ENCODE data around the gene LMBR1.
"Not testable (repeated sequence)": the region's sequence is repeated elsewhere in the genome, so short reads cannot be mapped to it uniquely, and the experiment has no call there.

The LMBR1 gene

GRCh38 chr7:156655983-156656382 lies 237.0 kb downstream of the LMBR1 start:
- no peak for DNase-seq (ENCODE audit: low read depth in 2 of 2)

GRCh38 chr7:156655251-156655650 lies 237.7 kb downstream of the LMBR1 start:
- no peak for DNase-seq (ENCODE audit: low read depth in 2 of 2)

- DNase-seq (ENCODE audit: low read depth in 2 of 2): no peak
Observed at GRCh38 chr7:156654511-156655234, 238.3 kb downstream of the LMBR1 start.

GRCh38 chr7:156652886-156653568 lies 240.0 kb downstream of the LMBR1 start:
- no peak for DNase-seq (ENCODE audit: low read depth in 2 of 2)

GRCh38 chr7:156651474-156651873 lies 241.5 kb downstream of the LMBR1 start:
- no peak for DNase-seq (ENCODE audit: low read depth in 2 of 2)

GRCh38 chr7:156650042-156650441 lies 242.9 kb downstream of the LMBR1 start:
- DNase-seq (ENCODE audit: low read depth in 2 of 2): no peak

- not testable (repeated sequence) for DNase-seq (ENCODE audit: low read depth in 2 of 2)
Observed at GRCh38 chr7:156647330-156647729, 245.7 kb downstream of the LMBR1 start.

- DNase-seq (ENCODE audit: low read depth in 2 of 2): no peak
Observed at GRCh38 chr7:156642306-156643045, 250.5 kb downstream of the LMBR1 start.

GRCh38 chr7:156640949-156641485 lies 252.0 kb downstream of the LMBR1 start:
- DNase-seq (ENCODE audit: low read depth in 2 of 2): peak in 1 of 2 donors; percentile 32

- DNase-seq (ENCODE audit: low read depth in 2 of 2): peak; percentile 88 to 97
Observed at GRCh38 chr7:156640257-156640948, 252.6 kb downstream of the LMBR1 start, which contains the start of gene RNF32. Gene RNF32, plus strand, starts transcription at chr7:156640774. Its CDS starts 3,104 bp downstream, at chr7:156643878.

- DNase-seq (ENCODE audit: low read depth in 2 of 2): no peak
Observed at GRCh38 chr7:156639426-156640256, 253.3 kb downstream of the LMBR1 start.

- DNase-seq (ENCODE audit: low read depth in 2 of 2): no peak
Observed at GRCh38 chr7:156638443-156639077, 254.4 kb downstream of the LMBR1 start.

GRCh38 chr7:156637093-156637492 lies 255.9 kb downstream of the LMBR1 start:
- not testable (repeated sequence) for DNase-seq (ENCODE audit: low read depth in 2 of 2)

GRCh38 chr7:156635529-156636385 lies 257.2 kb downstream of the LMBR1 start:
- no peak for DNase-seq (ENCODE audit: low read depth in 2 of 2)

GRCh38 chr7:156634117-156634516 lies 258.9 kb downstream of the LMBR1 start:
- DNase-seq (ENCODE audit: low read depth in 2 of 2): no peak

- no peak for DNase-seq (ENCODE audit: low read depth in 2 of 2)
Observed at GRCh38 chr7:156629873-156630272, 263.1 kb downstream of the LMBR1 start.

GRCh38 chr7:156628562-156628961 lies 264.4 kb downstream of the LMBR1 start:
- DNase-seq (ENCODE audit: low read depth in 2 of 2): no peak

All from activated CD8-positive, alpha-beta memory T cell treated with anti-CD3 and anti-CD28 coated beads for 4 hours (primary cell).